Spinal cord (tissue), 10 donors: ENCODE measurements around the gene MARK3. TPM values are rescaled to one million over a fixed set of nuclear protein-coding genes. Genes with fewer than 3 reads are reported as not detected.
"Not testable (repeated sequence)": the region's sequence is repeated elsewhere in the genome, so short reads cannot be mapped to it uniquely, and the experiment has no call there.

Experiments used
- DNase-seq, 6 donors: peaks; one replicate each; pipeline versions ENCODE4 v3.0.0 to v3.0.0-alpha.2; 2013 to 2015; ENCODE audit warnings: low spot score in 6 of 6, low read depth in 4 of 6
- H3K27ac ChIP-seq: one replicate; pipeline ENCODE4 v1.5.1; 2013; ENCODE audit warnings: low read depth, low read length, control low read depth
- H3K27me3 ChIP-seq: one replicate; pipeline ENCODE4 v1.6.1; 2013; ENCODE audit warnings: low read length; ENCODE audit not compliant: control insufficient read depth, insufficient read depth
- H3K36me3 ChIP-seq: one replicate; pipeline ENCODE4 v1.6.1; 2013; ENCODE audit warnings: low read length; ENCODE audit not compliant: control insufficient read depth, insufficient read depth
- H3K4me1 ChIP-seq: one replicate; pipeline ENCODE4 v1.6.1; 2013; ENCODE audit warnings: low read length; ENCODE audit not compliant: control insufficient read depth, insufficient read depth
- H3K4me3 ChIP-seq: one replicate; pipeline ENCODE4 v1.5.1; 2013; ENCODE audit warnings: low read depth, low read length, control low read depth
- H3K9me3 ChIP-seq: one replicate; pipeline ENCODE4 v1.6.1; 2013; ENCODE audit warnings: low read length; ENCODE audit not compliant: control insufficient read depth, insufficient read depth
- WGBS: methylation state at CpG from one replicate; pipeline ENCODE4 v1.1.5; 2013; ENCODE audit warnings: missing lambda C conversion rate; ENCODE audit not compliant: insufficient coverage; 5-methylcytosine and 5-hydroxymethylcytosine counted together
- polyA plus RNA-seq, 2 donors: library from polyadenylated mRNA; unstranded; fragments of 120-200 nt; gene quantifications; one replicate each; pipeline ENCODE4 v1.2.1, GENCODE V29; 2013; ENCODE audit not compliant: insufficient read length in 2 of 2
- total RNA-seq, 2 donors: library from RNA; depleted of rRNA in 1 of 2; stranded (reverse); fragments of 120-200 nt in 1 of 2; fragments of >200 nt in 1 of 2; gene quantifications; one replicate each; pipeline versions ENCODE4 v1.2.3 to v1.2.4, GENCODE V29; 2013 to 2014
- donor health status: healthy.

MARK3 gene
- total and polyA plus RNA-seq, 4 donors, result 102 to 155 (median 124) TPM

DNA sequence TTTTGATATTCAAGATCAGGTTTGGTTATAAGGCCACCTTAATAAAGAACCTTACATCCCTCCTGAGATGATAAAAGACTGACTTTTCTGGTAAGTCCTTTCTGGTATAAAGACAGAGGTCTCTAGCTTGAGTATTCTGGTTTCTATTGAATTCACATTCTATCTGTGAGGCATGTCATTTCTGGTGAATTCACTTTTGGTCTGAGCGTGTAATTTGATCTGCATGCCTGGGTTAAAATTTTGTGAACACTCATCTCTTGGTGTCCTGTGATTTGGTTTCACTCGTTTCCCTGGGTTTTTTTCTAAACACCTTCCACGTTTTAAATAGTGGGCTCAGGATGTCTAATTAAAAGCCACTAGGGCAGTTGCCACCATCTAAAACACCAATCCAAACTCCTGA is 38.9 kb upstream of the MARK3 start:
- Histone ChIP-seq H3K9me3 (no peaks in the 10 kb centered on the region), H3K27ac (no peak overlapping the region), H3K36me3 (peaks cover 19% of the 10 kb centered on the region), H3K4me1 (no peaks in the 10 kb centered on the region), H3K27me3 (no peaks in the 10 kb centered on the region), H3K4me3 (no peak overlapping the region)
- DNase-seq, result no peak
- WGBS, result 75% methylated on average over 2 of the region's 3 CpGs

- H3K4me3 ChIP-seq, result no peak overlapping the region
- 67% methylated on average over 8 of the region's 12 CpGs for WGBS
- H3K27me3 ChIP-seq, result no peaks in the 10 kb centered on the region
- H3K9me3 ChIP-seq, result no peaks in the 10 kb centered on the region
- peaks cover 17% of the 10 kb centered on the region for H3K36me3 ChIP-seq
- DNase-seq, result no peak
- no peaks in the 10 kb centered on the region for H3K4me1 ChIP-seq
- no peak overlapping the region for H3K27ac ChIP-seq
These were observed 38.0 kb upstream of the MARK3 start for GRCh38 chr14:103347091-103347815.

GRCh38 chr14:103348154-103348553 is 37.1 kb upstream of the MARK3 start:
- Histone ChIP-seq H3K27me3 (no peaks in the 10 kb centered on the region), H3K27ac (no peak overlapping the region), H3K9me3 (no peaks in the 10 kb centered on the region), H3K36me3 (peaks cover 15% of the 10 kb centered on the region), H3K4me3 (no peak overlapping the region), H3K4me1 (no peaks in the 10 kb centered on the region)
- WGBS, result 100% methylated on average over 1 of the region's 5 CpGs
- no peak for DNase-seq

- 92% methylated on average over 13 of the region's 13 CpGs for WGBS
- Histone ChIP-seq H3K4me3 (no peak overlapping the region), H3K27me3 (no peaks in the 10 kb centered on the region), H3K36me3 (peaks cover 4% of the 10 kb centered on the region), H3K4me1 (no peaks in the 10 kb centered on the region), H3K27ac (no peak overlapping the region), H3K9me3 (no peaks in the 10 kb centered on the region)
- DNase-seq, result no peak
These were observed 35.2 kb upstream of the MARK3 start for GRCh38 chr14:103349982-103350381.

- H3K36me3 ChIP-seq, result no peaks in the 10 kb centered on the region
- no peaks in the 10 kb centered on the region for H3K4me1 ChIP-seq
- DNase-seq, result no peak
- H3K27me3 ChIP-seq, result no peaks in the 10 kb centered on the region
- H3K9me3 ChIP-seq, result no peaks in the 10 kb centered on the region
- H3K4me3 ChIP-seq, result no peak overlapping the region
- WGBS, result 80% methylated on average over 7 of the region's 7 CpGs
- H3K27ac ChIP-seq, result no peak overlapping the region
These were observed 31.9 kb upstream of the MARK3 start for GRCh38 chr14:103353362-103353761.

DNA sequence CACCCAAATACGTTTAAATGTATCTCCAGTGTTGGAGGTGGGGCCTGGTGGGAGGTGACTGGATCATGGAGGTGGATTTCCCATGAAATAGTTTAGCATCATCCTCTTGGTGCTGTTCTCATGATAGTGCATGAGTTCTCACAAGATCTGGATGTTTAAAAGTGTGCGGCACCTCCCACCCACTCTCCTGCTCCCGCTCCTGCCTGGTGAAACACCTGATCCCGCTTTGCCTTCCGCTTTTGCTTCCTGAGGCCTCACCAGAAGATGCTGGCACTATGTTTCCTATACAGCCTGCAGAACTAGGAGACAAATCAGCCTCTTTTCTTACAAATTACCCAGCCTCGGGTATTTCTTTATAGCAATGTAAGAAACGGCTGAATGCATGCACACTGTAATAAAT is 31.1 kb upstream of the MARK3 start:
- Histone ChIP-seq H3K4me3 (no peak overlapping the region), H3K27ac (no peak overlapping the region), H3K27me3 (no peaks in the 10 kb centered on the region), H3K4me1 (no peaks in the 10 kb centered on the region), H3K36me3 (no peaks in the 10 kb centered on the region), H3K9me3 (no peaks in the 10 kb centered on the region)
- DNase-seq, result no peak
- 88% methylated on average over 5 of the region's 7 CpGs for WGBS

GRCh38 chr14:103356024-103356682 is 29.1 kb upstream of the MARK3 start:
- Histone ChIP-seq H3K27ac (no peak overlapping the region), H3K27me3 (no peaks in the 10 kb centered on the region), H3K9me3 (no peaks in the 10 kb centered on the region), H3K36me3 (no peaks in the 10 kb centered on the region), H3K4me1 (no peaks in the 10 kb centered on the region), H3K4me3 (no peak overlapping the region)
- no peak for DNase-seq
- WGBS, result 71% methylated on average over 1 of the region's 9 CpGs

DNA sequence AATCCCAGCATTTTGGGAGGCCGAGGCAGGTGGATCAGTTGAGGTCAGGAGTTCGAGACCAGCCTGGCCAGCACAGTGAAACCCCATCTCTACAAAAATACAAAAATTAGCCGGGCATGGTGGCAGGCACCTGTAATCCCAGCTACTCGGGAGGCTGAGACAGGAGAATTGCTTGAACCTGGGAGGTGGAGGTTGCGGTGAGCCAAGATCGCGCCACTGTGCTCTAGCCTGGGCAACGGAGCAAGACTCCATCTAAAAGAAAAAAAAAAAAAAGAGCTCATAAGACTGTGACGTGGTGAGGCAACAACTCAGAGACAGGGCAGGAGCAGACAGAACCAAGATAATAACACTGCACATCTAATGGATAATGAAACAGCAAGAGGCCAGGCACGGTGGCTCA is 27.7 kb upstream of the MARK3 start:
- DNase-seq, H3K9me3 ChIP-seq, H3K4me3 ChIP-seq, H3K27me3 ChIP-seq, H3K4me1 ChIP-seq, H3K36me3 ChIP-seq, H3K27ac ChIP-seq: not testable (repeated sequence)
- 100% methylated on average over 2 of the region's 10 CpGs for WGBS

DNA sequence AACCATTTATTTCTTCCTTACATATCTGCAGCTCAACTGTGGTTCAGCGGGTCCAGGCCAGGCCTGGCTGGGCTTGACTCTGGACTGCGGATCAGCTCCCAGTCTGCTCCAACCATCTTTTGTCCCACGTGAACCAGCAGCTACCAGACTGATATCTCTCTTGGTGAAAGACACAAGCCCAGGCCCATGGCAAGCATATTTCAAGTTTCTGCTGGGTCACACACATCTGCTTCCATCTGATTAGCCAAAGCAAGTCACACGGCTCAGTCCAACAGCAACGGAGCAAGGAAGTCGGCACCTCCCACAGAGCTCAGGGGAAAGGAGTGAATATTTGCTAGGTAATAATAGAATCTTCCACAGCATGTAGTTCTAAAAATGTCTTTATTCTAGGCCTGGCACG is 24.7 kb upstream of the MARK3 start:
- no peaks in the 10 kb centered on the region for H3K36me3 ChIP-seq
- no peak for DNase-seq
- no peaks in the 10 kb centered on the region for H3K4me1 ChIP-seq
- no peak overlapping the region for H3K27ac ChIP-seq
- peaks cover 4% of the 10 kb centered on the region for H3K9me3 ChIP-seq
- no peak overlapping the region for H3K4me3 ChIP-seq
- H3K27me3 ChIP-seq, result no peaks in the 10 kb centered on the region
- WGBS, result 89% methylated on average over 3 of the region's 7 CpGs

GRCh38 chr14:103361867-103362266 is 23.3 kb upstream of the MARK3 start:
- DNase-seq, result no peak
- Histone ChIP-seq H3K9me3 (peaks cover 4% of the 10 kb centered on the region), H3K36me3 (no peaks in the 10 kb centered on the region), H3K4me1 (no peaks in the 10 kb centered on the region), H3K27me3 (no peaks in the 10 kb centered on the region), H3K27ac (no peak overlapping the region), H3K4me3 (no peak overlapping the region)
- WGBS, result 84% methylated on average over 3 of the region's 5 CpGs
